Endodermal cell (in vitro differentiated cells): ENCODE data around the gene TMEM115. TPM values are rescaled to one million over a fixed set of nuclear protein-coding genes. Genes with fewer than 3 reads are reported as not detected.

Experiments
- DNase-seq: peaks from one replicate; pipeline ENCODE4 v3.0.0-alpha.2; 2017
- H3K27ac ChIP-seq: 2 replicates; pipeline ENCODE4 v1.5.1; 2013; ENCODE audit warnings: mild to moderate bottlenecking, low read depth, low read length, moderate library complexity
- H3K27me3 ChIP-seq: 2 replicates; pipeline ENCODE4 v1.6.1; 2013; ENCODE audit warnings: mild to moderate bottlenecking, low read length, moderate library complexity; ENCODE audit not compliant: insufficient read depth, control insufficient read depth, poor library complexity, severe bottlenecking
- H3K36me3 ChIP-seq: 2 replicates; pipeline ENCODE4 v1.7.0; 2013; ENCODE audit warnings: mild to moderate bottlenecking, low read length, moderate library complexity; ENCODE audit not compliant: control insufficient read depth, insufficient read depth
- H3K4me1 ChIP-seq: one replicate; pipeline ENCODE4 v1.7.0; 2013; ENCODE audit warnings: low read length; ENCODE audit not compliant: control insufficient read depth, insufficient read depth
- H3K4me3 ChIP-seq: 2 replicates; pipeline ENCODE4 v1.5.1; 2013; ENCODE audit warnings: mild to moderate bottlenecking, low read length, moderate library complexity
- H3K9ac ChIP-seq: 2 replicates; pipeline ENCODE4 v1.6.1; 2013; ENCODE audit warnings: mild to moderate bottlenecking, low read length, moderate library complexity; ENCODE audit not compliant: poor library complexity, severe bottlenecking; ENCODE audit errors: extremely low read depth
- H3K9me3 ChIP-seq: 2 replicates; pipeline ENCODE4 v1.6.1; 2013; ENCODE audit warnings: mild to moderate bottlenecking, low read length, moderate library complexity; ENCODE audit not compliant: control insufficient read depth
- H3K27ac Mint-ChIP-seq: 2 replicates; pipeline ENCODE4 v1.8.0; 2020; ENCODE audit warnings: mixed read lengths
- H3K27me3 Mint-ChIP-seq: 2 replicates; pipeline ENCODE4 v1.8.0; 2021; ENCODE audit warnings: mild to moderate bottlenecking, mixed read lengths; ENCODE audit not compliant: insufficient read depth
- H3K36me3 Mint-ChIP-seq: 2 replicates; pipeline ENCODE4 v1.8.0; 2020; ENCODE audit warnings: low read depth, mixed read lengths
- H3K4me1 Mint-ChIP-seq: 2 replicates; pipeline ENCODE4 v1.8.0; 2020; ENCODE audit warnings: mixed read lengths
- H3K4me3 Mint-ChIP-seq: 2 replicates; pipeline ENCODE4 v1.8.0; 2020; ENCODE audit warnings: mild to moderate bottlenecking, moderate library complexity, mixed read lengths
- H3K9me3 Mint-ChIP-seq: 2 replicates; pipeline ENCODE4 v1.8.0; 2020; ENCODE audit warnings: mild to moderate bottlenecking, mixed read lengths
- CTCF ChIP-seq: fragments of 200-600 bp; sonication (generic); conservative IDR thresholded peaks from 2 replicates; pipeline ENCODE4 v1.5.0; 2021; ENCODE audit warnings: antibody characterized with exemption, mild to moderate bottlenecking
- WGBS, 2 experiments: methylation state at CpG; one replicate each; pipeline versions ENCODE4 v1.1.5 to v1.1.7; 2013; ENCODE audit warnings: missing lambda C conversion rate in 2 of 2, mixed read lengths in 1 of 2; ENCODE audit not compliant: insufficient coverage in 1 of 2, insufficient read length in 1 of 2; 5-methylcytosine and 5-hydroxymethylcytosine counted together
- total RNA-seq, 2 donors: library from RNA; stranded (reverse); fragmentation: NEBNext Ultra II Directional in 1 of 2; extraction: Animal tissue kit (Norgen Biotek cat#: 25700) in 1 of 2; gene quantifications; 2 replicates in 1 of 2; 3 replicates in 1 of 2; pipeline ENCODE4 v1.2.1, GENCODE V29; 2021

The TMEM115 gene
- total RNA-seq, 2 donors from 2014 or later = 30.1 to 32.2 TPM

- peak overlapping the region; percentile 64 for H3K9ac ChIP-seq
- Mint-ChIP-seq H3K36me3 (peaks cover 10% of the 10 kb centered on the region), H3K27ac (peak overlapping the region; percentile 98), H3K4me1 (peaks cover 10% of the 10 kb centered on the region), H3K4me3 (peak overlapping the region; percentile 80), H3K9me3 (no peaks in the 10 kb centered on the region), H3K27me3 (peaks cover 34% of the 10 kb centered on the region)
- H3K4me3 ChIP-seq = peak overlapping the region; percentile 92
- no peaks in the 10 kb centered on the region for H3K9me3 ChIP-seq
- WGBS, 2 experiments = 0% methylated on average over 15 to 31 of the region's 31 CpGs
- peak overlapping the region; percentile 67 for H3K27ac ChIP-seq
- peaks cover 36% of the 10 kb centered on the region for H3K27me3 ChIP-seq
- peak; percentile 50 for TF ChIP-seq CTCF
- no peak for DNase-seq
- H3K4me1 ChIP-seq = peaks cover 10% of the 10 kb centered on the region
- H3K36me3 ChIP-seq = peaks cover 17% of the 10 kb centered on the region
Observed at GRCh38 chr3:50336452-50337174, 22.7 kb downstream of the TMEM115 start.

GRCh38 chr3:50334339-50335075 lies 24.8 kb downstream of the TMEM115 start:
- peaks cover 10% of the 10 kb centered on the region for H3K4me1 Mint-ChIP-seq

More at GRCh38 chr3:50334339-50335075, 24.8 kb downstream of the TMEM115 start:
- Histone ChIP-seq H3K27ac (no peak overlapping the region), H3K9ac (no peak overlapping the region), H3K9me3 (no peaks in the 10 kb centered on the region), H3K4me3 (peak overlapping the region; percentile 3), H3K27me3 (peaks cover 15% of the 10 kb centered on the region), H3K36me3 (peaks cover 38% of the 10 kb centered on the region), H3K4me1 (peaks cover 10% of the 10 kb centered on the region)
- WGBS, 2 experiments = 93 to 100% methylated on average over 5 of the region's 5 CpGs
- Mint-ChIP-seq H3K9me3 (no peaks in the 10 kb centered on the region), H3K36me3 (peaks cover 28% of the 10 kb centered on the region), H3K27ac (no peak overlapping the region), H3K27me3 (peaks cover 15% of the 10 kb centered on the region), H3K4me3 (no peak overlapping the region)
- TF ChIP-seq CTCF = no peak
- DNase-seq = no peak
